GM13977 (cell line): ENCODE measurements around the gene PLIN5.

ENCODE experiments used
- DNase-seq: peaks from one replicate; pipeline ENCODE4 v3.0.0; 2012; ENCODE audit warnings: low spot score
- in situ Hi-C: fragments of 300-500 bp; cut with MboI; formaldehyde crosslinking; loops from one replicate; pipeline ENCODE4 v1.12.0; 2022; ENCODE audit warnings: low sequenced_read_pairs, low pct_unique_long_range_greater_than_20kb, mixed read lengths, inconsistent platforms; ENCODE audit not compliant: unreplicated experiment
- TF ChIP-seq, protein P1 (sequence below): IDR thresholded peaks from 2 replicates; pipeline ENCODE4 v1.5.1; 2012; ENCODE audit warnings: mild to moderate bottlenecking, control low read depth; ENCODE audit not compliant: insufficient read depth; ENCODE audit errors: extremely low read depth, missing control alignments

PLIN5 gene

DNA sequence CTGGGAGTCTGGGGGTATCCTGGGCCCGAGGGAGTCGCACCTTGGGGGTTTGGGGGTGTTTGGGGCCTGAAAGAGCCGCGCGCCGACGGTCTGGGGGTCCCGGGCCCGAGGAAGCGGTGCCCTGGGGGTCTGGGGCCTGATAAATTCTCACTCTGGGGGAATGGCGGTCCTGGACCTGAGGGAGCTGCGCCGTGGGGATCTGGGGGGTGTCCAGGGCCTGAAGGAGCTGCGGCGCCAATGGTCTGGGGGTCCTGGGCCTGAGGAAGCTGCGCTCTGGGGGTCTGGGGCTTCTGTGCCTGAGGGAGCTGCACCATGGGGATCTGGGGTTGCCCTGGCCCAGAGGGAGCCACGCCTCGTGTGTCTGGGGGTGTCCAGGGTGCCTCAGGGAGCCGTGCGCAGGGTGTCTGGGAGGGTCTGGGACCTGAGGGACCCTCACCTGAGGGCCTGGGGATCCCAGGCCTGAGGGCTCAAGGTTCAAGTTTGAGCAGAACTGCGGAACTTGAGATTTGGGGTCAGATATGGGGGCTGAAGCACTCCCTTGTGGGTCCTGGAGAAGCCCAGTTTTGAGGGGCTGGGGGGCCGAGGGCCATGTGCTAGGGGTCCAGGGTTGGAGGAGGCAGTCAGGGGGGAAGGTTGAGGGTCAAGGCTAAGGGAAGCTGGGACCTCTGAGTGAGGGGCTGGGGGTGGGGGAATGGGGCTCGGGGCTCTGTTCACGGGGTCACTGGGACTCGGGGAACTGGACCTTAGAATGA lies 61.8 kb downstream of the PLIN5 start:
- in situ Hi-C loops = no loop called here
- TF ChIP-seq, protein P1, sequence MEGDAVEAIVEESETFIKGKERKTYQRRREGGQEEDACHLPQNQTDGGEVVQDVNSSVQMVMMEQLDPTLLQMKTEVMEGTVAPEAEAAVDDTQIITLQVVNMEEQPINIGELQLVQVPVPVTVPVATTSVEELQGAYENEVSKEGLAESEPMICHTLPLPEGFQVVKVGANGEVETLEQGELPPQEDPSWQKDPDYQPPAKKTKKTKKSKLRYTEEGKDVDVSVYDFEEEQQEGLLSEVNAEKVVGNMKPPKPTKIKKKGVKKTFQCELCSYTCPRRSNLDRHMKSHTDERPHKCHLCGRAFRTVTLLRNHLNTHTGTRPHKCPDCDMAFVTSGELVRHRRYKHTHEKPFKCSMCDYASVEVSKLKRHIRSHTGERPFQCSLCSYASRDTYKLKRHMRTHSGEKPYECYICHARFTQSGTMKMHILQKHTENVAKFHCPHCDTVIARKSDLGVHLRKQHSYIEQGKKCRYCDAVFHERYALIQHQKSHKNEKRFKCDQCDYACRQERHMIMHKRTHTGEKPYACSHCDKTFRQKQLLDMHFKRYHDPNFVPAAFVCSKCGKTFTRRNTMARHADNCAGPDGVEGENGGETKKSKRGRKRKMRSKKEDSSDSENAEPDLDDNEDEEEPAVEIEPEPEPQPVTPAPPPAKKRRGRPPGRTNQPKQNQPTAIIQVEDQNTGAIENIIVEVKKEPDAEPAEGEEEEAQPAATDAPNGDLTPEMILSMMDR = no peak
- no peak for DNase-seq
